Globus pallidus (tissue), 1 donor: ENCODE results near the gene ARHGEF28.

Experiments used
- DNase-seq: peaks from one replicate; pipeline ENCODE4 v3.0.0-alpha.2; 2015; ENCODE audit warnings: low spot score

Gene ARHGEF28

DNA sequence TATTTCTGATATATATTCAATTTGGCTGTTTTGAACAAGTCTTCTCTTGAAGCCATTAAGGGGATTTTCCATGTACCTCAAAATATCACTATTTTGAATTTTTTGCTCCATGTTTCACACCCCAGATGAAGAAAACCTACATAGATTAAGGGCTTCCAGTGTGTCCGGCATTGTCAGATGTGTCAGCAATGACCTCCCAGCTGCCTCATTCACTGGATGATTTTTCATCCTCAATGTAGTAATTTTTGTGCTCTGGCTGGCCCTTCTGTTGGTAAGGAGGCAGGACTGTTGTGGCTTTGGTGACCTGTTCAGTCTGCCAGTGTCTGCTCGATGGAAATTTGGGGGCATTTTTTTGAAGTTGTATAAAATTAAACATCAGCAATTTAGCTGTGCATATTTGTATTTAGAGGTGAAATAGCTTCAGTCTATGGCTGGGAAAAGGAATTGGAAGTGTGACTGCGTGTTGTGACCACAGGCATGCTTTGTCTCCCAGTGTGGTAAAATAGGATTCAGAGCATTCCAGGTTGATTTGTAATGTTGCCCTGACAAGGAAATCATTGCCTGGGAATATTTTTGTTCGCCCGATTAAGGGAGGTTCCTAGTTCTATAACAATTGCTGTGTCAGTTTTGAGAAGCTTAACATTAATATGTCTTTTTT lies 312.4 kb downstream of the ARHGEF28 start:
- DNase-seq: no peak

GRCh38 chr5:73938938-73939320 lies 312.9 kb downstream of the ARHGEF28 start:
- DNase-seq: no peak

GRCh38 chr5:73939557-73939956 lies 313.6 kb downstream of the ARHGEF28 start:
- DNase-seq: no peak

- DNase-seq: no peak
Observed at GRCh38 chr5:73940026-73940425, 314.0 kb downstream of the ARHGEF28 start.

DNA sequence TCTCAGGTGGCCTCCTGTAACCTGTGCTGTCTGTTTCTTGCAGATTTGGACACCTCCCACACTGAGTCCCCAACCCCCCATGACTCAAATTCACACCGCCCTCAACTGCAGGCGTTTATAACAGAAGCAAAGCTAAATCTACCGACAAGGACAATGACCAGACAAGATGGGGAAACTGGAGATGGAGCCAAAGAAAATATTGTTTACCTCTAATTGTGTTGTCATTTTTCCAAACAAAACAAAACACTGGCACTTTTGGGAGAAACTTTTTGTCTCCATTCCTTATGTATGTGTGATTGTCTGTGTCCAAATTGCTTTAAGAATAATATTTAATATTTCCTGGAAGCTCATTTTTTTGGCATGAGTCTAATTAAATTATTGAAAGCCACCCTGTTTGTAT lies 314.8 kb downstream of the ARHGEF28 start:
- no peak for DNase-seq

DNA sequence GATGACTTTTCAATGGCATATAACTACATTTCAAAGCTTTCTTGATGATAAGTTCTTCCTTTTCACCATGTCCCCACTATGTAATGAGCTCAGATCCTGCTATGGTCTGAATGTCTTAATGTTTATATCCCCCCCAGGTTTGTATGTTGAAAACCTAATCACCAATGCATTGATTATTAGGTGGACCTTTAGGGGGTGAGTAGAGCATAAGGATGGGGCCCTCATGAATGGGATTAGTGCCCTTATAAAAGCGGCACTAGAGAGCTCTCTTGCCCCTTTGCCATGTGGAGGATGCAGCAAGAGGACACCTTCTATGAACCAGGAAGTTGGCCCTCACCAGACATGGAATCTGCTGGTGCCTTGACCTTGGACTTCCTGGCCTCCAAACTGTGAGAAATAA lies 316.8 kb downstream of the ARHGEF28 start:
- no peak for DNase-seq

- no peak for DNase-seq
Observed at GRCh38 chr5:73943397-73943796, 317.4 kb downstream of the ARHGEF28 start.

GRCh38 chr5:73944581-73944980 lies 318.6 kb downstream of the ARHGEF28 start:
- no peak for DNase-seq

DNA sequence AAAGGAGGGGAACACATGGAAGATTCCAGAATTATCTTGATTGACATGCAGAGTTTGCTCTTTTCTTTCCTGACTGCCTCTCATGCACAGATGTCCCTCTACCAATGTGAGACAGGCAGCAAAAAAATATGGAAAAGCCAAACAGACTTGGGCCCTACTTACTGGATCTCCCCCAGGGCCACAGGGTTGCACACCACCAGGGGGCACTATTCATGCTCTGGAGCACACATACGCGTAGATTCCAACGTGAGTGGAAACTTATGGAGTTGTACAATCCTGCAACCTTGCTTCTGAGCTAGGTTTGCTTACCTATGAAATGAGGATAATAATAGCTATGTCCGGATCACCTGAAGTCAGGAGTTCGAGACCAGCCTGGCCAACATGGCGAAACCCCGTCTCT lies 319.5 kb downstream of the ARHGEF28 start:
- DNase-seq: no peak

- DNase-seq: no peak
Observed at GRCh38 chr5:73946278-73946677, 320.3 kb downstream of the ARHGEF28 start.

DNA sequence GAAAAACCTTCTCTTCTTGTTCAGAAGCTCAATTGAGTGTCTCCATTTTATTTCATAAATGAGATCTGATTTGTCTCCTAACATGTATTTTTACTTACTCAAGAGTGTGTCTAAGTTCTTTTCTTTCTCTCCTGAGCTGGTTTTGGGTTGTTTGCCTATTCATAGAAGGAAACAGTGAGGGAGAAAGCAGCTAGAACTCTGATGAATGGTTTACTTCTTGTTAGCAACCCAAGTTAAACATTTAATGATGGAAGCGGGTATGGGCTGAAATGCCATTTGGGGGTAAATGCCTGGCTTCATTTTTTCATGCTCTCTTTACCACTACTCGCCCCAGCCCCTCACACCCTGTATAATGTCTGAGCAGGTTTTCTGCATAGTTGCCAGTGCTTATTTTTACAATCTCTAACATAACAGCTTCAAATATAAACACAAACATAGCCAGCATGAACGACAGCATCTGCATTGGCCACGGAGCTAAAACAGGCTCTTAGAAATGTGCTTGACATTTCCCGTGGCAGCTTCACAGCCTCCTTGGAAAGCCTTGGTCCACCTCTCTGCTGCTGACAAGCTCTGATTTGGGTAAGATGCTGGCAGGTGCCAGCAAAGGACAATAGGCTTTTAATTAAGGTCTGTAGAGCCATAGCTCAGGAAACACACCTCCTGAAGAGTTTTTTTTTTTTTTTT lies 321.1 kb downstream of the ARHGEF28 start:
- no peak for DNase-seq

DNA sequence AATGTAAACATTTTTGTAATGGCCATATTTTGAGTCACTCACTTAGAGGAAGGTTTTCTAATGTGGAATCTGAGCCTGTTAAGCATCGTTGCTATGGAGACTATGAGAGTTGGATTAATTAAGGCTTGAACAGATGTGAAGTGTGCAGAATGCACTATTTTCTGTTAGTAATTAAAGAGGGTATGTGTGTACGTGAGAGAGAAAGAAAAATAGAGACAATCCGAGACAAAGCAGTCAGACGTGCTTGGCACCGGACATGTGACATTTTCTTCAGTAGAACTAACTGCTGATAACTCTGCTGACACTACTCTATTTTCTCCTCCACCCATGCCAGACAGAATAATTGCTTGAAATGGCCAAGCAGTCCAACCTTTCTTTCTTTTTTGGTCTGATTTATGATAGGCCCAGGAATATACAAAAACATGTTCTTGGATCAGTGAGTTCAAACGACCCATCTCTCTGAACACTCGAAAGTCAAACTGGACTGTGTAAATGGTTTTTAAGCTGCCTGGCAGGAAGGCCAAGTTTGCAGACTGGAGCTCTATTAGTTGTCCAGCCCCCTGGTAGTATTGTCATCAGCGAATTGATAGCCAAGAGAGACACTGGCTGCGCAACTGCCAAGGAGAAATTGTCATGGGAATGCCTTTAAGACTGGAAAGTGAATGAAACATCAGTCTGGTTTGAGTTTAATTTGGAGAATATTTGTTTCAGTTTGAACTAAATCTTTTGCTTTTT lies 322.1 kb downstream of the ARHGEF28 start:
- DNase-seq: no peak

DNA sequence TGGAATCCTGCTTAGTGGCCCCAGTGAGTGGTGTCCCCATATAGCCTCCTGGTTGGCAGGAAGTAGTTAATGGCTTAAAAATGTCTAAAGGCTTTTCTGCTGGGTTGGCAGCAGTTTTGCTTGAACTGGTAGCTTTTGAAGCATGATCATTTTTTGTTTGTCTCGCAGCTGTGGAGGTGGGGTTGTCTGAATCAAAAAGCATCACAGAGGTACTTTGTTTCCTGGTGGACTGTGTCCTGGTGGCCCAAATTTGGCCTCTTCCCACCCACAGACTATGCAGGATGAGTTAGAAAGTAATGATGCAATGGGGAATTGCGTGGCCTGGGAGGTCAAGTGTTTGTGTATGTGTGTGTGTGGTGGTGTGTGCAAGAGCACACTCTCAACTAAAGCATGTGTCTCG lies 322.7 kb downstream of the ARHGEF28 start:
- no peak for DNase-seq

GRCh38 chr5:73950441-73950873 lies 324.5 kb downstream of the ARHGEF28 start:
- no peak for DNase-seq

DNA sequence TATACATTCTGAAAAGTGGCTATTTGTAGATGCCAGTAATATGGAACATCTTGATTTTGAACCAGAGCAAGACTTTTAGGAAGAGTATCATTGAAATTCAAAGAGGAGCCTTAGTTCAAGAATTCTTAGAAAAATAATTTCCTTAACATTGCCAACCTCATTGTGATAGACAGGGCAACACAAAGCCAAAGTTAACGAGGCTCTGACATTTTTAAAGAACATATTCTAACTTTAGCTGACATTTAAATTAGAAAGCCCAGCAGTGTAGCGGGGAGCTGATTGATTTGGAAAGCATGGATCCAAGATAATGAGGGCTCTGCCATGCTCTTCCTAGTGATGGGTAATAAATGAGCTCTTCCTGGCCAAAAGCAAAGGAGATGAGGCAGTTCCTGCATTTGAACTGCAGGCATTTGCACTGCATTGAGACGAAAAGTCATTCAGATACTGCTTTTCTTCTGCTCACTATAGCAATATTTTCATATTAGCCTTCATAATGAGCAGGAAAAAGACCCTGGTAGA lies 325.0 kb downstream of the ARHGEF28 start:
- no peak for DNase-seq

- DNase-seq: no peak
Observed at GRCh38 chr5:73952872-73953271, 326.9 kb downstream of the ARHGEF28 start.

GRCh38 chr5:73954381-73954780 lies 328.4 kb downstream of the ARHGEF28 start:
- no peak for DNase-seq

DNA sequence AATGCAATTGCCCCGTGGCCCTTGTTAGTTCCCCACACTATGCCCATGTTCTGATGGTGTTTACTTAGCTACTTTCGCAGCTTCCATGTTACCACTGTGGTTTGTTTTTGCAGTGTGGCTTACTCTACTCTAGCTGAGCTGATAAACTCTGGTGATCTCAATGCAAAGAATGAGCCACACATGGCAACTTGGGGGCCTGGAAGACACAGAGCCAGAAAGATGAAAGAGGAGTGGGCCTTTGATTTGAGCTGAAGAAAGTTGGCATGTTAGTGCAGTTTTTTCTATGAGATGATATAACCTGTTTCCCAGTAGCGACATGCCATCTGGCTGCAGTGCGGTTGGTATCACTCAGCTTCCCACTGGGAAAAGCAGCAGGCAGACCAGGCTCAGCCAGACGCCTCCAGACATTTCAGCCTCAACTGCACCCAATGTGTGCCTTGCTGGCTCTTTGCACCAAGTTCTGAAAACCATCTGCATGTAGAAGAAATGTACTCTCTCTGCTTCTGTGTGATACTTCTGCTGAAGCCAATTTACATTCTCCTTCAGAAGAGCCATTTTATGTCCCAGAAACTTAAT lies 329.4 kb downstream of the ARHGEF28 start:
- no peak for DNase-seq

GRCh38 chr5:73957397-73958001 lies 331.5 kb downstream of the ARHGEF28 start:
- DNase-seq: no peak

DNA sequence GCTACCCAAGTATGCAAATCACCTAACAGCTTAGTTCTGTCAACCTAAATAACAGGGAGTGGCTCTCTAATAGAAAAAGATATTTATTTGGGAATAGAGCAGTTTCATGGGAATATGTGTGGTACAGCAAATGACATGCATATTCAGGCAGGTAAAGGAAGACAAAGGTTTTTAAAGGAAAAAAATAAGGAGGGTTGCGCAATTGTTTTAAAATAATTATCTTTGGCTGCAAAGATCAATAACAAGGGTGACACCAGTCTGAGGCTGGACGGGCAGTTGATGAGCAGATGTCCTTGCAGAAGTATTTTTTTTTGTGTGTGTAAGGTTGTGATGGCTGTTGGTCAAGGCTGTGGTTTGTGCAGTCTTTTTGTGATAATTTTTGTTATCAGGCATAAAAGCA lies 332.0 kb downstream of the ARHGEF28 start:
- no peak for DNase-seq

DNA sequence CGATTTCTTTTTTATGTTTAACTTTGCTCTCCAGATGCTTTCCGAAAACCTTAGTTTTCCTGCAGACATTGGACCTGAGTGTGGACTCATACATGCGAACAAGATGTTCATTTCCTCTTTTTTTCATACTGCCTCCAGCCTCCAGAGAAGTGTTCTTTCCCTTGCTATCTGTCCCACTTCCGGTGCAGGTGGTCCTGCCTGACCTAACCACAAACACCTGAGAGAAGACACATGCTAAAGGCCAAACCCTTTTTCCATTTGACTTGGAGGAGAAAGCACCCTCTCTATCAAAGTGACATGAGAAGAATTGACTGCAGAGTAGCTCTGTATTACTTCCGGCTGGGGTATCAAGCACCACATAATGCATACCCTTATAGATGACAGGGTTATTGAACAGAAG lies 334.0 kb downstream of the ARHGEF28 start:
- no peak for DNase-seq

DNA sequence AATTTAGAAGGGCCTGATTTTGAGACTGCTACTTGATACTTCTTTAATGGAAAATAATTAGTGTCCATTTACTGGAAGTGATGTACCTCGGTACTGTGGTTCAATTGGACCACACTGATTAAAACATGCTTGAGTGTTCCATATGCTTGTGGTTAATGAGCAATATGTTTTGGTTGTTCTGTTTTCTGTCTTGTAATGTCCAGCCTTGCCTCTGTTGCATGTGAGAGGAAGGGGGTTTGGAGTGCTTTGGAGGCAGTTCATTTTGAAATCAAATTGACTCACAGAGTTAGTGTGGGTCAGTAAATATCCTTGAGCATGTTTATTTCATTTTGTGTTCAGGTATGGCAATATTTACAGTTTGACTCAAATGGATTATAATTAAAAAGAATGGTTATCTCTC lies 334.4 kb downstream of the ARHGEF28 start:
- no peak for DNase-seq
